Frontal cortex (tissue), 4 donors: Measurements from ENCODE around the gene TIMM21. TPM values are rescaled to one million over a fixed set of nuclear protein-coding genes. Genes with fewer than 3 reads are reported as not detected.

Experiments
- DNase-seq, 2 donors: peaks; one replicate each; pipeline ENCODE4 v3.0.0; 2012; ENCODE audit warnings: low spot score in 2 of 2
- FAIRE-seq: peaks from 2 replicates; lab custom pipeline; 2012; peaks lifted over from hg19 to GRCh38; lab: Jason Lieb, UNC
- total RNA-seq: library from RNA; depleted of rRNA; stranded (reverse); fragments of >200 nt; gene quantifications from one replicate; pipeline ENCODE4 v1.2.3, GENCODE V29; 2014
- donor health status: control.
- donor health status: control.
- donor health status: control.

Gene TIMM21
- total RNA-seq, 1 donor from 2014 or later: 36.3 TPM

- FAIRE-seq (no peak), DNase-seq (no peak)
Observed at GRCh38 chr18:74184875-74185274, 36.6 kb downstream of the TIMM21 start.

GRCh38 chr18:74185860-74186259 lies 37.5 kb downstream of the TIMM21 start:
- DNase-seq (no peak), FAIRE-seq (no peak)

GRCh38 chr18:74186661-74187060 lies 38.3 kb downstream of the TIMM21 start:
- no peak for FAIRE-seq
- DNase-seq: no peak

GRCh38 chr18:74190086-74190485 lies 41.8 kb downstream of the TIMM21 start:
- DNase-seq: no peak
- no peak for FAIRE-seq

GRCh38 chr18:74191577-74191976 lies 43.3 kb downstream of the TIMM21 start:
- DNase-seq (no peak), FAIRE-seq (no peak)

- FAIRE-seq (no peak), DNase-seq (no peak)
Observed at GRCh38 chr18:74194691-74195090, 46.4 kb downstream of the TIMM21 start.

- peak; percentile 72 for FAIRE-seq
- peak; percentile 70 to 76 for DNase-seq
Observed at GRCh38 chr18:74196220-74197119, 48.1 kb downstream of the TIMM21 start.

GRCh38 chr18:74197705-74198341 lies 49.5 kb downstream of the TIMM21 start:
- no peak for DNase-seq
- no peak for FAIRE-seq

- no peak for DNase-seq
- no peak for FAIRE-seq
Observed at GRCh38 chr18:74198453-74198852, 50.1 kb downstream of the TIMM21 start.

- FAIRE-seq (no peak), DNase-seq (no peak)
Observed at GRCh38 chr18:74200780-74201179, 52.5 kb downstream of the TIMM21 start.

GRCh38 chr18:74203811-74204210 lies 55.5 kb downstream of the TIMM21 start:
- DNase-seq (no peak), FAIRE-seq (no peak)

- no peak for DNase-seq
Observed at GRCh38 chr18:74204526-74205152, 56.3 kb downstream of the TIMM21 start.

More at GRCh38 chr18:74204526-74205152, 56.3 kb downstream of the TIMM21 start:
- no peak for FAIRE-seq

Other genes with a start within 250 kb of the TIMM21 start
- 4.1 TPM for gene FBXO15, start 689 bp upstream of the TIMM21 start, total RNA-seq
- 9.0 TPM for gene CYB5A, start 143.4 kb downstream of the TIMM21 start, total RNA-seq
- gene C18orf63, start 167.3 kb downstream of the TIMM21 start, total RNA-seq: not detected